B cell (primary cell): ENCODE measurements around the gene HS2ST1.

Experiments used
- CTCF ChIP-seq: fragments of 200-600 bp; IDR thresholded peaks from one replicate; pipeline ENCODE4 v1.8.0; 2022; ENCODE audit warnings: antibody characterized with exemption, mild to moderate bottlenecking
- EZH2 ChIP-seq: IDR thresholded peaks from 2 replicates; pipeline ENCODE4 v1.6.1; 2012; ENCODE audit warnings: borderline replicate concordance, low read depth, mild to moderate bottlenecking, moderate library complexity, low read length; ENCODE audit not compliant: insufficient read depth, poor library complexity, severe bottlenecking

- TF ChIP-seq CTCF (no peak), EZH2 (no peak)
Measured at GRCh38 chr1:87137342-87137739, 222.9 kb downstream of the HS2ST1 start.
